Right ventricle myocardium superior (tissue), 1 donor: ENCODE data around the gene TKFC. TPM values are rescaled to one million over a fixed set of nuclear protein-coding genes. Genes with fewer than 3 reads are reported as not detected.

Experiments used
- ATAC-seq: fragments of 200-7000 bp; cut with Tn5 transposase; one replicate; pipeline ENCODE4 v1.9.1; 2020; ENCODE audit warnings: mild to moderate bottlenecking; ENCODE audit not compliant: poor library complexity
- DNase-seq: peaks from one replicate; pipeline ENCODE4 v3.0.0-alpha.2; 2020
- intact Hi-C: fragments of 100-400 bp; cut with DNase I; formaldehyde crosslinking; loops from one replicate; pipeline ENCODE4 v1.11.2; 2022
- total RNA-seq: library from RNA; stranded (reverse); fragmentation: NEBNext Ultra II Directional; extraction: Animal tissue kit (Norgen Biotek cat#: 25700); gene quantifications from one replicate; pipeline ENCODE4 v1.2.1, GENCODE V29; 2021
- donor health status: DM: no; HTN: yes; CAD: no; lungs with severe emphysema.

Gene TKFC
- total RNA-seq, 1 donor from 2014 or later, result 12.9 TPM

DNA sequence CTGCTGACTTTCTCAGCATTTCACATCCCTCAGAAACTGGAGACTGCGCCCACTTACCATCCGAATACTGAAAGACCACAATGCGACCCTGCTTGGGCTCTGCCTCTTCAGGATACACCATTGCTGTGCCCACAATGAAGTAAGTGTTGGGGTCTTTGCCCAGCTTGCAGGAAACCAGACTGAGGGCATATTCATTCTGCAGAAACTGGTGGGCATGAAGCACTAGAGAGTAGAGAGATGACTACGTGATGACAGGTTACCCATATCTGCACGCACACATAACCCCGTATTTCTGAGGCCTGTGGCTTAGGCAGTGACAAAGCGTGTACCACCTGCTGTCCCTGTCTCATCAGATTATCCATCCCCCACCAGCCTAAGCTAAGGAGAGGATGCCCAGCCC is 23.3 kb upstream of the TKFC start:
- no peak for DNase-seq
- intact Hi-C loops, result no loop called here
- ATAC-seq, result no peak

DNA sequence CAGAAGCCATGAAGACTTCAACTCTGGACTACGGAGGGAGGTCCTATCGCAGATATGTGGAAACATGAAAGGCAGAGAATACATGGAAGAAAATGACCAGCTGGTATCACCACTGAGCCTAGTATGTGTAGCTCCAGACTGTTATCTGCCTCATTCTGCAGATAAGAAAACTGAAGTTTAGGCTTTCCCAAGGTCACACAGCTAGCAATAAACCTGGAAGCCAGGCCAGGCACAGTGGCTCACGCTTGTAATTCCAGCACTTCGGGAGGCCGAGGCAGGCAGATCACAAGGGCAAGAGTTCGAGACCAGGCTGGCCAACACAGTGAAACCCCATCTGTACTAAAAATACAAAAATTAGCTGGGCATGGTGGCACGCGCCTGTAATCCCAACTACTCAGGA is 22.3 kb upstream of the TKFC start:
- ATAC-seq (no peak), DNase-seq (no peak)
- intact Hi-C loops, result no loop called here

DNA sequence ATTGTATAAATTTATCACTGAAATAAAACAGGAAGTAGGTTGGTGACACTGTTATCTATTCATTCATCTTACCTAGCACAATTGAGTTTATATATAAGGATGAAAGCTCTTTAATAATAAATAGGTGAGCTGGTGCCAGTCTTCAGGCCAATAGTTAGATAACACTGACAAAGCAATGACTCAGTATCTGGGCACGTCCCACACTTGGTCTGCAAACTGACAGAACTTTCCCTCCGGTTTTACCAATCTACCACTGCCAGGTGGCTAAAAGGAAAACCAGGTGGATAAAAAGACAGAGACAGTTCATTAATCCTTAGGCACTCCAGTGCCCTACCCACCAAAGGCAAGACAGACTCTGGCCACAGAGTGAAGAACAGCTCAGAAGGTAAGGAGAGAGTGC is 17.8 kb upstream of the TKFC start:
- ATAC-seq, result no peak
- DNase-seq, result no peak
- intact Hi-C loops, result no loop called here

DNA sequence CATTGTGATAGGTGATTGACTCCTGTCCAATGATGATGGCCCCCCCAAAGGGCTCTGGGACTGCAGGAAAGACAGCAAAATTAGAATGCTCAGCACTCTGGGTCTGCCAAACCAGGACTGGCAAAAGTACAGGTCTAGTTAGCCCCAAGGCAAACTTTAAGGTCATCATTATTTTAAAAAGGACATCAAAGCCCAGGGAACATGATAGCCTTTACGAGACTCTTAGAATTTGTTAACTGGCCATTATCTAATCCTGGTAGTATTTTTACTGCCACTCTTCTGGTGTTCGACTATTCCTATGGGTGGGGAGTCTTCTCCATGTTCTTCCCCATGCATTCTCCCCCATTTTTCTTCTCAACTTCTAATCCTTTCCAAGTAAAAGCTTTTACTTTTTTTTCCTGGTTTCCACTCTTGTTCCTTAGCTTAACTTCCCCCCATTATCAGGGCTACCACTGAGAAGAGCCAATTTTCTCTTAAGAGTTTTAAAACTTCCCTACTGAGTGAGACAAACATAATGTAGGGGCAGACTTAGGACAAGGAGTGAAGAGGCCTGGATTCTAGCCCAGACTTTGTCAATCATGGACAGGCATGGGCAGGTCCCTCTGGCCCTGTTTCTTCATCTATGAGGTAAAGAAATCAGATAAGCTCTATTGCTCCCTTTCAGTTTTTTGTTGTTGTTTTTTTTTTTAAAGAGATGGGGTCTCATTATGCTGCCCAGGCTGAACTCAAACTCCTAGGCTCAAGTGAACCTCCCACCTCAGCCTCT is 7.2 kb upstream of the TKFC start:
- intact Hi-C loops, result no loop called here
- DNase-seq, result no peak
- peak; percentile 82 for ATAC-seq

DNA sequence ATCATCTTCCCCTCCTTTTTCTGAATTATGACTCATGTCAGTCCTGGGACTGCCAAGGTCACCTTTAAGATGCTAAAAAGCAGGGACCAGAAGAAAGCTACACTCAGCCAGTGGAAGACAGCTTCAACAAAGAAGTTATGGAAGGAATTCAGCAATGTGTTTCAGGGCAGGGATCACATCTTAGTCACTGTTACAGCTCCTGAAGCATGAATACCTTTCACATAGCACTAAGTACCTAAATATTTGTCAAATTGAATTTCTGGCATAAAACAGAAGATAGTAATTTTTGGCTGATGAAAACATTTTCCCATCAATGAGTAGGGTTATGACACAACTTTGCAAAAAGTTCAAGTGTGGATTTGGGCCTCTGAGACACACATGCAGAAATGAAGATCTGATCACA is 5.4 kb upstream of the TKFC start:
- intact Hi-C loops, result no loop called here
- DNase-seq, result no peak
- ATAC-seq, result no peak

DNA sequence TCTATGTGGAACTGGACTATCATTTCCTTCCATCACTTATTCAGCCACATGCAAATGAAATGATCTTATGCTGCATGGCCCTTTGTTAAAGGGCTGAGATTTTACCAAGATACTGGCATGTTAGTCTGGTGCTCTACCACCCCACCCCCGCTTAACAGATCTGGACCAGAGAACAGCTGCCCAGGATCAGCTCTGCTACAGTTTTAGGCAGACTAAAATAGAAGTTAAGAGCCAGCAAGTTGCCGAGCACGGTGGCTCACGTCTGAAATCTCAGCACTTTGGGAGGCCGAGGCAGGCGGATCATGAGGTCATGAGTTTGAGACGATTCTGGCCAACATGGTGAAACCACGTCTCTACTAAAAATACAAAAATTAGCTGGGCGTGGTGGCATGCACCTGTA is 4.7 kb upstream of the TKFC start:
- ATAC-seq, result no peak
- intact Hi-C loops, result no loop called here
- DNase-seq, result no peak

DNA sequence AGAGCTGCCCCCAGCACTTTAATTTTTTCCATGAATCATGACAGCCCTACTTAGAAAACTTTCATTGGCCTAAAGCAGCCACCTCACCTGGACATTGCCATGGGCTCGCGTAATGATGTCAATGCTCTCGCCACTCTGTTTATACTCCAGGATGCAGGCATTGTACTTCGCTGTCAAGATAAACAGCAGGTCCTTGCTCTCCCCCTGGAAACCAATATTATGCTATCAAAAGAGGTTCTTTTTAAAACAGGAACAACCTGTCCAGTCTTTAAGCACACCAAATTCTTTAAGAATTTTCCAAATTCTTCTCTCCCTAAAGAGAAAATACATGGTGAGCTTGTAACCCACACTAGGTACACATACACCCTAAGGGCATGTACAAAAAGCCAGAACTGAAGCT is 3.2 kb upstream of the TKFC start:
- DNase-seq (no peak), ATAC-seq (no peak)
- intact Hi-C loops, result no loop called here

DNA sequence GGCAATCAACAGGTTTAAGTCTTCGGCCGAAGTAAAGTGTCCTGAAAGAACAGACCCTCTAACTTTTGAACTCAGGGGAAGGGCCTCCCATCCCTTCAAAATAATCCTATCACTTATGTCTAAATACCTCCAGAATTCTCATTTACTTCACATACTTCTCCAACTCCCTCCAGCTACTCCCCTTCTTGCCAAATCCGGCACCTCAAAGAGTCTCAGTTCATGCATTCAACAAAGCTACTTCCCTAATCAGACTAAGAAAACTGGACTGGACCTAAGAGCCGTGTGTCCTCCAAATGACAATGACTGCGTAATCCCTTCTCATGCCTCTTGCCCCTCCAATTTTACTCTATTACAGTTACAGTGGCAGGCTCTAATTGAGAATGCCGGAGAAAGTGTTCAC is 1.4 kb upstream of the TKFC start:
- intact Hi-C loops, result no loop called here
- no peak for DNase-seq
- no peak for ATAC-seq

DNA sequence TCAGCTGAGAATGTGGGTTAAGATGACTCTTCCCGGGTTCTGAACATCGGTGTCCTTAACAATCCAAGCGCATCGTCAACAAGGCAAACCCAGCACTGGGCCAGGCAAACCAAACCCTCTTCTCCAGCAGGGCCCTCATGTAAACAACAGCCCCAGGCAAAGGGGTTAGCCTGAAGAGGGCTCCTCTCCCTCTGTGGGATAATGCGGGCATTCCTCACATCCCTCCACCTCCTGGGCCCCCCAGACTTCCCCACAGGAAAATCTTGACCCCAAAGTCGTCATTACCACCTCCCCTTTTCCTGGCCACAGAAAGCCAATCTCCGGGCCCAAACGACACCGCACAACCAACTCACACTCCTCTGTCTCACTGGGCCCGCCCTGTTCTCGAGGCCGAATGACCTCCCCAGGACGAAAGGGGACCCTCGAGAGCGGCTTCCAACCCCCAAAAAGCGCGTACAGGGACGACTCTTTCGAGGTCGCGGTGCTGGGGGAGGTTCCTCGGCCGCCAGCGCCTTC is 689 bp upstream of the TKFC start:
- ATAC-seq, result no peak
- no peak for DNase-seq
- intact Hi-C loops, result no loop called here

DNA sequence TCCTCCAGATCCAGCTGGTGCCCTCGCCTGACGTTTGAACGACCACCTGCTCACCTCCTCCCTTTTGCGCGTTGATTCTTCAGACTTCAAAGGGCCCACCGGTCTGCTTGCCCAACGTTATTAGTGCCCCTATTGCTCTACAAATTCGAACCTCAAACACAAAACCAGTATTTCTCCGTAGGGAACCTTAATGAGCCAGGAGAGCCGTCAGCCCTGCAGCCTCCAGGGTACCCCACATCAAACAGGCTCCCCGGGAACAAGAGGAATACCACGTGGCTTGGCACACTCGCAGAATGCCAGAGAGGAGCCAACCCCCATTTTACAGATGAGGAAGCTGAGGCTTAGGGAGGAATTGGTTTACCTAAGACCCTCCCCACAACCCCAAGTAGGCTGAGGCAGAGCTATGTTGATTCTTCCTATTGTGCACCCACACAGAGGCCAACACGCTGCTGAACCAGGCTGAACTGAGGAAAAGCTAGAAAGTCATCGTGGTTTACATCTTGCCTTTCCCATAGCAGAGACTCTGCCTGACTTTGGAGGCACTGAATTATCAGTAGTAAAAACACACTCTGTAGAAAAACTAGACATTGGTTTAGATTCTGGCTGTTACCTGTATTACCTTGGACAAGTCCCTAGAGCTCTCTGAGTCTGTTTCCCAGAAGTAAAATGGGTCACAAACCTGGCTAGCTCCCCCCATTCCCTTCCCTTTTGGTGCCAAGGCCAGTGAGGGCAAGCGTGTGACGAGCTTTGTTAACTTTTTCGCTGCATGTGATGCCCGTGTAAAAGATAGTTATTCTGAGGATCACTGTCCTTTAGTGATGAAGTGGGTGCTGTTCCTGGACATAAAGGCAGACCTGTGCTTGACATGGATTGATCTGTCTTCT is 764 bp downstream of the TKFC start:
- DNase-seq (no peak), ATAC-seq (no peak)
- intact Hi-C loops, result no loop called here

DNA sequence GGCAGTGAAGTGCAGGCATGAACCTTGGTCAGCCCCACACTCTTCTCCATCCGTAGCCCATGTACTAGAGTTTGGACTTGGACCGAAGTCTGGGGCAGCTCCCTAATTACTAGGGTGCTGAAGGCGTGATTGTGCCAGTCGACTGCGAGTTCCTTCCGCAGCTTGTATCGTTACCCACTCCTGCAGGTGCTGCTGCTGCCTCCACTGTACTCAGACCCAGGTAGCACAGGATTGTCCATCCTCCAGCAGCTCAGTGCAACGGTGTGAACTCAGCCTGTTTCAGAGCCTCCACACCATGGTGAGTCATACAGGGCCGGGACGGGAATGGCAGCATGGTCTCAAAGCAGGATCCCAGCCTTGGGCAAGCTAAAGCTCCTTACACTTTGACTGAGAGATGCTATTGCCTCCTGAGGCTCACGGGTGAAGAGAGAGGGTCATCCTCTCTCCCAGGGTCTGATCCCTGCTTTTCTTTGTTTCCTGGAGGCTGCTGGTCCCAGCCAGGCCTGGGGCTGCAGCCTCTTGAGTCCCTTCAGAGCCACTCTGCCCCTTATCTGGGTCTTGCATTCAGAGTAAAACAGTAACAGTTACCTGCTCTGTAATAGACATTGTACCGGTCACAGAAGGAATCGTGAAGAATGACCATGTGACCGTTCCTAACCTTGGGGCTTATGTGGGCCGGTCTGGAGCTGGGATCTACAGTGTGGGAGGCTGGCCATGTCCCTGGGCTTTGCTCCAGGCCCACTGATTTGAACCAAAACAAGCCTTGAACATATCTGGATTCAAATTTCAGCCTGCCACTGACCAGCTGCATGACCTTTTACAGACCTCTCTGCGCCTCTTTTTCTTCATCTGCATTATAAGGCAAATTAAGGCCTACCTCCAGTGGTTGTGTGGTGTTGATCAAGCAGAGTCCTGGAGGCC is 1.7 kb downstream of the TKFC start:
- no peak for ATAC-seq
- intact Hi-C loops, result no loop called here
- no peak for DNase-seq

DNA sequence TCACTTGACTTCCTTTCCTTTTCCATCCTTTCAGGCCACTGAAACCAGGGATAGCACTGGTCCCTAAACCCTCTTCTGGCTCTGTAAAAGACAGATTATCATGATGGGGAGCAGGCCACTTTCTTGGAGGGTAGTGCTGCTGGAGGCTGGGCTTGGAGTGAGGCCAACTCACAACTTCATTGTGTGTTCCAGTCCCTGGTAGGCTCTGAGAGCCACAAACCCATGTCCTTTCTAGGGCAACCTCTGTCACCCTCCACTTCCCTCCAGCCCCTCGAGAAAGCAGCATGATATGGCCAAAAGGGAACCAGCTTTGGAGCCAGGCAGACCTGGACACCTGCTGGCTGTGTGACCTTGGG is 2.3 kb downstream of the TKFC start:
- intact Hi-C loops, result no loop called here
- no peak for ATAC-seq
- DNase-seq, result no peak

DNA sequence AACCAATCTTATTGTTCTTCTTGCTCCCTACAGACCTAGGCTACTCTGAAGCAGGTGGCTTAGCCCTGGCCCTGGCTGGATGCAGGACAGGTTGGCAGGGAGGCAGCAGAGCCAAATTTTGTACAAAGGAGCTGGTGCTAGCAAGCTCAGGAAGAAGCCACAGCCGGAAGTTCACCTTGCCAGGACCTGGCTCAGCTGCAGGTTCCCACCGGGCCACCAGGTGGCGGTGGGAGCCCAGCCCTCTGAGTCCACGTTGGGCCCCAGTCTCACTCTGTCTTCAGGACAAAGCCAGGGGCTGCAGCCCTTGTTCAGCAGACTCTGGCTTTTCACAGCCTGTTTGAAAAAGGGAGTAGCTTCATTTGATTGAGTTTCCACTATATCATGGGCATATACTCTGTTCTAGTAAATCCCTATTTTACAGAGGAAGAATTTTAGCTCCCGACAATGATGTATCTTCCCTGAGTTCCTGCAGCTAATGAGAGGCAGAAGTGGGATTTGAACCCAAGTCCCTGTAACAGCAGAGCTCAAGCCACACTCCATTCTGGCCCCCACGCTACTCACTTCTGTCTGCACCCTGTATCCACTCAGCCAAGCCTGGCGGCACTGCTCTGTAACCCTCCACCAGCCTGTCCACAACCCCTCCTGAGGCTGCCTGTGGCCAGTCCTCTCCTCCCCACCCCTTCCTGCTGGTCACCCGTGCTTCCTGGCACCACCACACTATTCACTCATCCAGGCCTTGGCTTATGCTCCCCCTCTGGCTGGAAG is 3.3 kb downstream of the TKFC start:
- intact Hi-C loops, result loop anchor here (2.0 kb wide), 1 partner anchor 48 kb away; no protein-coding TSS in a partner anchor
- peak; percentile 68 for ATAC-seq
- DNase-seq, result peak; percentile 86

DNA sequence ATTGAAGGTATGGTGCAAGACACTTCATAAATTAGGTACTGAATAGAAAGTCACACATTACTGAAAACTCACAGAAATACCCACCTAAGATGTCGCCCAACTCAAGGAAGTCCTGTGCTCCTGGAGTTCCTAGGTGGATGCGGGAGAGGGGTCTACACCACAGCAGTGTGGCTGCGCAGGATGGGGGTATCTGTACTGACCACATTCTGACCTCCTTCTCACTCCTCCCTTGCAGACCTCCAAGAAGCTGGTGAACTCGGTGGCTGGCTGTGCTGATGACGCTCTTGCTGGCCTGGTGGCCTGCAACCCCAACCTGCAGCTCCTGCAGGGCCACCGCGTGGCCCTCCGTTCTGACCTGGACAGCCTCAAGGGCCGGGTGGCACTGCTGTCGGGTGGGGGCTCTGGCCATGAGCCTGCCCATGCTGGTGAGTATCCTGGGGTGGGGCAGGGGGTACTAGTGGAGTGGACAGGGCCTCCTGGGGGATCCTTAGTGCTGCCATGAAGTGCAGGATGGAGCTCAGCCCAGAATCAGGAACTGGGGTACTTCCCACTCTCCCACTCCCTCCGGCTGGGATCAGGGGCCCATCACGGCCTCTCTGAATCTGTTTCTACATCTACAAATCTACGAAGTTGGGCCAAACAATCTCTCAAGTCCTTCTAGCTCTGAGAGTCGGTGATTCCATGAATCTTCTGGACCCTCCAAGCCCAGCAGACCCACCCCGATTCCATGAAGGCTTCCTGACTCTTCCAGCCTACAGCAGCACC is 4.9 kb downstream of the TKFC start:
- intact Hi-C loops, result loop anchor here (2.0 kb wide), 1 partner anchor 47 kb away; no protein-coding TSS in a partner anchor
- ATAC-seq (no peak), DNase-seq (no peak)

DNA sequence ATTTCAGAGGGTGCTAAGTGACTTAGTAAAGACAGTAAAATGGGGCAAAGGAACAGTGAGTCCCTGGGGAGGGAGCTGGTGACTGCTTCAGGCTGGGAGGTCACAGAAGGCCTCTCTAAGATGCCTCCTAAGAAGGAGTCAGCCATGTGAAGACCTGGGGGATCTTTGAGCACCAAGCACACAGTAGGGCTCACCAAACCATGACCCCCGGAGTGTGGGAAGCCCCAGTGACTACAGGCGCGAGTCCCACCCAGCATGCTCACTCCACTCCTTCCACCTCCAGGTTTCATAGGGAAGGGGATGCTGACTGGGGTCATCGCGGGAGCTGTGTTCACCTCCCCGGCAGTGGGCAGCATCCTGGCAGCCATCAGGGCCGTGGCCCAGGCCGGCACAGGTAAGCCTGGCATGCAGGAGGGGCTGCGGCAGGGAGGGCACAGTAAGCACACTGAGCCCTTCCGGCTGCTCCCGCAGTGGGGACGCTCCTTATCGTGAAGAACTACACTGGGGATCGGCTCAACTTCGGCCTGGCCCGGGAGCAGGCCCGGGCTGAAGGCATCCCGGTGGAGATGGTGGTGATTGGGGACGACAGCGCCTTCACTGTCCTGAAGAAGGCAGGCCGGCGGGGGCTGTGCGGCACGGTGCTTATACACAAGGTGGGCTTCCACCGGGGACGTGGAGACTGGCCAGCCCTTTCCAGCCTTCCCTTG is 5.9 kb downstream of the TKFC start:
- ATAC-seq (no peak), DNase-seq (no peak)
- intact Hi-C loops, result no loop called here

DNA sequence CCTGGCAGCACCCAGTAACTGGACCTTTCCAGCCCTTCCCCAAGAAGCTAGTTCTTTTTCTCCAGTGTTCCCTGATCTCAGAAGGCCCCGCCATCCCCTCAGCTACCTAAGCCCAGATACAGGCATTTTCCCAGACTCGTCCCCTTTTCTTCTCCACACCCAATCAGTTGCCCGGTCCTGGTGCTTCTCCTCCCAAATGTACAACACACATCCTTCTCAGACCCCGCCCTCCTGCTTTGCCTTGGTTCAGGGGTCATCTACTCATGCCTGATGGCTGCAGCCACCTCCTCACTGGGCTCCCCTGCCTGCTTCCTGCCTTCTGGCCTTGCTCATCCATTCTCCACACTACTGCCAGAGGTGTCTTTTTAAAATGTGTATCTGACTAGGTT is 6.5 kb downstream of the TKFC start:
- DNase-seq (no peak), ATAC-seq (no peak)
- intact Hi-C loops, result no loop called here

DNA sequence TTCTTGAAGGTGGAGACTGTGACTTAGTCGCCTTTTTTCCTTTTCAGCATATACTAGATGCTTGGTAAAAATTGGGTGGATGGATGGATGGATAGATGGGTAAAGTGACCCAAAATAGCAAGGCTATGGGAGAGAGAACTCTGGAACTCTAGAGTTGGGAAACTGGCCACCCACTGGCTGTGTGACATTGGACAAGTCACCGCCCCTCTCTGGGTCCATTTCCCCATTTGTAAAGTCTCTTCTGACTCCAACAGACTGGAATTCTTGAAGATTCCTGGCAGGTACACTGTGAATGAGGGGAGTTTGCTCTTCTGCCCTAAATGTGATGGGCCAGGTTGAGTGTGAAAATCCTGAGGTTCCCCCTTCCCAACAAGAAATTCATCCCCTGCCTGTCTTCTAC is 8.0 kb downstream of the TKFC start:
- no peak for ATAC-seq
- no peak for DNase-seq

More for the DNA sequence above, 8.0 kb downstream of the TKFC start:
- intact Hi-C loops, result no loop called here
